H54 (cell line): ENCODE results near the gene EXOC5.
"Not testable (repeated sequence)": the region's sequence is repeated elsewhere in the genome, so short reads cannot be mapped to it uniquely, and the experiment has no call there.

ENCODE experiments used
- DNase-seq: peaks from one replicate; pipeline ENCODE4 v3.0.0; 2011; ENCODE audit warnings: low spot score, mixed read lengths; ENCODE audit not compliant: insufficient read length
- FAIRE-seq: peaks from 3 replicates; lab custom pipeline; 2011; peaks lifted over from hg19 to GRCh38; lab: Jason Lieb, UNC
- POLR2A ChIP-seq: IDR thresholded peaks from 2 replicates; pipeline ENCODE4 v1.6.1; 2011; ENCODE audit warnings: low read depth, mild to moderate bottlenecking, low read length

The EXOC5 gene

DNA sequence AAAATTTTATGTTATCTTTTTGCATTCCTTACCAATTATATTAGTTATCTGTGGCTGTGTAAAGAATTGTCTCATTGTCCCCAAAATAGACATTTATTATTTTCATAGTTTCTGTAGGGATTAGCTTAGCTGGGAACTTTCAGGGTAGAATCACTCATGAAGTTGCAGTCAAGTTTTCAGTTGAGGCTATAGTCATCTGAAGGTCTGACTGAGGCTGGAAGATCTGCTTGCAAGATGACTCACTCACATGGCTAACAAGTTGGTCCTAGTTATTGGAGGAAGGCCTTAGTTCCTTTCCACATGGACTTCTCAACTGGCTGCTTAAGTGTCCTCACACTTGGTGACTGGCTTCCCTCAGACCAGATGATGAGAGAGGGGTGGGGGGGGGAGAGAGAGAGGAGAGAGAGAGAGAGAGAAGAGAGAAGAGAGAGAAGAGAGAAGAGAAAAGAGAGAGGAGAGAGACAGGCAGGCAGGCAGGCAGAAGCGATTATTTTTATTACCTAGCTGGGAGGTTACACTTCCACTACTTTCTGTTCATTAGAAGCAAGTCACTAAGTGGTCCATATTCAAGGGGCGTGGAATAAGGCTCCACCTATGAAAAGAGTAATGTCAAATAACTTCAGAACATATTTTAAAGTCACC lies 6.4 kb upstream of the EXOC5 start:
- no peak for FAIRE-seq
- TF ChIP-seq POLR2A: no peak
- no peak for DNase-seq

DNA sequence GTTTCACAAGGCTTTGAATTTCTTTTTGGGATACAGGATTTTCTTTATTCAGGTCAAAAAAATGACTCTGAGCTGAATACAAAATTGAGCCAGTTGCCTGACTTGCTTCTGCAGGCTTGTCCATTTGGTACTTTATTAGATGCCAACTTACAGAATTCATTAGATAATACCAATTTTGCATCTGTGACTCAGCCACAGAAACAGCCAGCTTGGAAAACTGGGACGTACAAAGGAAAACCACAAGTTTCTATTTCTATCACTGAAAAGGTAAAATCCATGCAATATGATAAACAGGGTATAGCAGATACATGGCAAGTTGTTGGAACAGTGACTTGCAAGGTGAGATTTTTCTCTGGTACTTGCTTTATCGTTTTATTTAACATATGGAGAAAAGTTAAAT lies 5.8 kb upstream of the EXOC5 start:
- DNase-seq: no peak
- FAIRE-seq: no peak
- no peak for TF ChIP-seq POLR2A

GRCh38 chr14:57273236-57273635 lies 4.5 kb upstream of the EXOC5 start:
- no peak for TF ChIP-seq POLR2A
- no peak for DNase-seq
- no peak for FAIRE-seq

DNA sequence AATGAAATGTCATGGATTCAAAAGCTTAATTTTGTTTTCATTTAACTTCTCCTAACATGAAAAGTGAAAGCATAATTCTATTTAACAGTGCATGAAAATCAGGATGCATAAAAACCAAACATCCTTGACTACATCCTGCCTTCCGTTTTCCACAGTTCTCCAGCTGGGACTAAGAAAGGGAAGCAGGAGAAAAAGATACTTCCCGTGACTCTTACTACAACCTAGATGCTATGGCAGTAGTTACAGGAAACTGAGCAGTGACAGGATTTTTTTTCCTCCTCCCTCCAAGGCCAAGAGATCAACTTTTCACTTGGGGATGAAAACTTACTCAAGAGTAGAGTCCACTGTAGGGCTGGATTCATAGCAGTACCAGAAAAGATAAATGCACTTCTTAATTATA lies 2.6 kb downstream of the EXOC5 start:
- DNase-seq (no peak), FAIRE-seq (no peak)
- TF ChIP-seq POLR2A: no peak

DNA sequence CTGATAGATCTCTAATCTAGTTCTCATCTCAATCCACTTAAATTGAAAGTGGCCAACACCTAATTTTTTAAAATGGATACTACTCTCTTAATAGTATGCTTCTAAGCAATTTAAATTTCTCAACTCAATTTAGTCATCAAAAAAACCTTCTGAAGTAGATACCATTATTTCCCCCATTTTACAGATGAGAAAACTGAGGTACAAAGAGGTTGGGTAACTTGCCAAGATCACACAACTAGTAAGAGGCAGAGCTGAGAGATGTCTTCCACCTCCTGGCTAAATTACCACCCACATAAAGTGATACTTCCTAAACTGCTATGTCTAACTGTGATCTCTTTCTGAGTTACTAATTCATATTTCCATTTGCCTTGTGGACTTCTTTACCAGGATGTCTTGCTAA lies 6.6 kb downstream of the EXOC5 start:
- DNase-seq: no peak
- no peak for TF ChIP-seq POLR2A
- no peak for FAIRE-seq

GRCh38 chr14:57261604-57262003 lies 7.1 kb downstream of the EXOC5 start:
- no peak for TF ChIP-seq POLR2A
- DNase-seq (no peak), FAIRE-seq (no peak)

DNA sequence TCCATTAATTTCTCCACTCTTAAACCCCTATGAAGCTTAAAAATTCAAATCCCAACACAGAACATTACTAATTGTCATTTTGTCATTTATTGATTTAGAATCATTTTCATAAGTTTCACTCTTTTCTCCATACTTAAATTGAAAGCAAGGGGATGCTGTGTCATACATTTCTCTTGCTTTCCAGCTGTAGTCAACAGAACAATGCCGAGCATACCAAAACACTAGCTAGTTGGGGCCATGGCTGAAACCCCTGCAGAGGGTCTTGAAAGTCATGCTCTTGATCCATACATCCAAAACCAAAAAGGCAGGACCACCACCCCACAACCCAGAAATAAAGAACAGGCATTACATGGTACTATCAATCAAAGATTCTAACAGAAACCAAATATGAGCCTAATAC lies 9.0 kb downstream of the EXOC5 start:
- no peak for FAIRE-seq
- DNase-seq: no peak
- TF ChIP-seq POLR2A: no peak

DNA sequence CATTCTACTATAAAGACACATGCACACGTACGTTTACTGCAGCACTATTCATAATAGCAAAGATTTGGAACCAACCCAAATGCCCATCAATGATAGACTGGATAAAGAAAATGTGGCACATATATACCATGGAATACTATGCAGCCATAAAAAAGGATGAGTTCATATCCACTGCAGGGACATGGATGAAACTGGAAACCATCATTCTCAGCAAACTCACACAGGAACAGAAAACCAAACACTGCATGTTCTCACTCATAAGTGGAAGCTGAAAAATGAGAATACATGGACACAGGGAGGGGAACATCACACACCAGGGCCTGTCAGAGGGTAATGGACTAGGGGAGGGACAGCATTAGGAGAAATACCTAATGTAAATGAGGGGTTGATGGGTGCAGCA lies 10.5 kb downstream of the EXOC5 start:
- not testable (repeated sequence) for FAIRE-seq

DNA sequence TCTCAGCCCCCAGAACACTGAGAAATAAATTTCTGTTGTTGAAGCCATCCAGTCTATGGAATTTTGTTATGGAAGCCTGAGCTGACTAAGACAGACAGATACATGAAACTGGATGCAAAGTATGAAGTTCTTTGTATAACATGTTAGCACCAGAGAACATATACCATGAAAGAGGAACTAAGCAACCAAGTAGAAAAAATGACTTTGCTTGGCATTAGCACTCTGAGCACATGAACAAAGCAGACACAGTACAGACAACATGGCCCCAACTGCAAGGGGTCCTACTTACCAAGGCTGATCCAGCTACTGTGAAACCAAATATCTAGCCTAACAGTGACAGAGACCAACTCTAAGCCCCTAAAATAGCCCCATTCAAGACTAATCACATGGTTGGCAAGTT lies 13.8 kb downstream of the EXOC5 start:
- no peak for TF ChIP-seq POLR2A
- no peak for DNase-seq
- FAIRE-seq: no peak

More for the DNA sequence above, 10.5 kb downstream of the EXOC5 start:
- not testable (repeated sequence) for DNase-seq

GRCh38 chr14:57246933-57247657 lies 21.6 kb downstream of the EXOC5 start:
- no peak for DNase-seq
- FAIRE-seq: no peak
- no peak for TF ChIP-seq POLR2A

- DNase-seq (no peak), FAIRE-seq (no peak)
- no peak for TF ChIP-seq POLR2A
These were observed 22.8 kb downstream of the EXOC5 start for GRCh38 chr14:57245941-57246340.

GRCh38 chr14:57244106-57244505 lies 24.6 kb downstream of the EXOC5 start:
- DNase-seq (no peak), FAIRE-seq (no peak)
- no peak for TF ChIP-seq POLR2A

DNA sequence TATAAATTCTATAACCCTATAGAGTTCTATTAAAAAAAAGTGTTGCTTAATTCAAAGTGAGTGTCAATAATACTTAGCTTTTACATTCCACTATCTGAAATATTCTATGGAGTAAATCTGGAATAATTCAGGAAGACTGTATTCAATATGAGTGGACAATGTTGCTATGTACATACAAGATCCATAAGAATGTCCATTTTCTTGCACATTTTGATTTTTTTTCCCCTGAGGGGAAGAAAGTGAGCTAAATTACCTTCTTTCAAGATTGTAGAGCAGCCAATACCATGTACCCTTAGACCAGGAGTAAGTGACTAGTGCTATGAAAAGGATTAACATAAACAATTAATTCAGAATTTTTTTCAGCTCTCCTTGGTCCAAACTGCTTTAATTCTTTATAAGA lies 25.4 kb downstream of the EXOC5 start:
- DNase-seq (no peak), FAIRE-seq (no peak)
- TF ChIP-seq POLR2A: no peak

- DNase-seq, FAIRE-seq: not testable (repeated sequence)
These were observed 28.6 kb downstream of the EXOC5 start for GRCh38 chr14:57240115-57240514.

DNA sequence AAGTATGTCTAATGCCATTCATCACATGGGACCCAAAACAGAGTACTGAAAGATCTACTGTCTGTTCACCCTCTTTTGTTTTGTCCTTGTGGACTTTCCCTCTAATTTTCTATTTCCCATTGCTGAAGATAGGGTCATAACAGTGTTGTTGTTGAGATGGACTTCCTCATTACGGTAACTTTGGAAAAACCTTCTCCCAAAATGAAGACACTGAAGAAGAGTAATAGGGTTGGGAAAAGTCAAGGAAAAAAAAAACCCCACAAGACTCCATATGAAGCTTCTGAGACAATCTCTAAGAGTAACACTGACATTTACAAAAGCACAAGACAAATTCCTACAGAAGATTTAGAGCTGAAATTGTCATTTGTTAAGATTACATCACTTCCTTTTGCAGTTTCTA lies 36.7 kb downstream of the EXOC5 start:
- DNase-seq (no peak), FAIRE-seq (no peak)
- no peak for TF ChIP-seq POLR2A

DNA sequence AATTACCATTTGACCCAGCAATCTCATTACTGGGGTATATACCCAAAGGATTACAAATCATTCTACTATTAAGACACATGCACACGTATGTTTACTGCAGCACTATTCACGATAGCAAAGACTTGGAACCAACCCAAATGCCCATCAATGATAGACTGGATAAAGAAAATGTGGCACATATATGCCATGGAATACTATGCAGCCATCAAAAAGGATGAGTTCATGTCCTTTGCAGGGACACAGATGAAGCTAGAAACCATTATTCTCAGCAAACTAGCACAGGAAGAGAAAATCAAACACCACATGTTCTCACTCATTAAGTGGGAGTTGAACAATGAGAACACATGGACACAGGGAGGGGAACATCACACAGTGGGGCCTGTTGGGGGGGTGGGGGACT lies 40.4 kb downstream of the EXOC5 start:
- DNase-seq, FAIRE-seq: not testable (repeated sequence)
